ENCODE data around the gene FAM124B.

Gene FAM124B

GRCh38 chr2:224381521-224382279 is 20.2 kb downstream of the FAM124B start:
- DNase-seq (ENCODE audit: low read depth), result no peak

- DNase-seq (ENCODE audit: low read depth), result no peak
These were observed 21.9 kb downstream of the FAM124B start for GRCh38 chr2:224379986-224380385.

DNA sequence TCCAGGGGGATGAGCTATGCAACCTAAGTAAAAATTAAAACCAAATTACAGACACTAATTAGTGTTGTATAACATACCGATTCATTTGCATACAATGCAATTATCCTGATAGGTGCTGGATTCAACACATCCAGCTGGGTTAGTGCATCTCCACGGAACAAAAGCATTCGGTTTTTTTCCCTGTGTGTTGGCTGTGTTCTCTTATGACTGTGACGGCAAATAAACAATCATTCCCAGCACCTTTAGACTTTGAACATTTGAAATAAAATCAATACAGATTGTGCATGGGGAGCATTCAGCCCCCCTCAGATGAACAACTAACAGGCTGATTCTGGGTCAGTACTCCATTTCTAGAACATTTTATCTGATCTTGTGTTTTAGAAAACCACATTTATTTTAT is 22.7 kb downstream of the FAM124B start:
- DNase-seq (ENCODE audit: low read depth), result no peak

DNA sequence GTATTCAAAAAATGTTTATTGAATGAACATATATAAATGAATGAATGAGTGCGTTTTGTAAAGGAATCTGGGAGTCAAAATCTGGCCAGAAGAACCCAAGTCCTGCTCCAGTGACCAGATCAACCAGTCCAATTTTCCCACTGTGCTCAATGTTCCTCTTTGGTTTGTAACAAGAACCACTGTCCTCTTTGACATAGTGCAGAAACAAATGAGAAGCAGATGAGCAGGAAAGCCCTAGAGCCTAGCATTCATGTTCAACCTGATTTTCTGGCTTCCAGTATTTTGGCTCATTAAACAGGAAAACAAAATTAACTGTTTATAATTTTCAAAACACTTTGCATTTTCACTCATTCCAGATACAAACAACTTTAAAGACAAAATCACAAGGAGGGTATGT is 23.2 kb downstream of the FAM124B start:
- DNase-seq (ENCODE audit: low read depth), result no peak

DNA sequence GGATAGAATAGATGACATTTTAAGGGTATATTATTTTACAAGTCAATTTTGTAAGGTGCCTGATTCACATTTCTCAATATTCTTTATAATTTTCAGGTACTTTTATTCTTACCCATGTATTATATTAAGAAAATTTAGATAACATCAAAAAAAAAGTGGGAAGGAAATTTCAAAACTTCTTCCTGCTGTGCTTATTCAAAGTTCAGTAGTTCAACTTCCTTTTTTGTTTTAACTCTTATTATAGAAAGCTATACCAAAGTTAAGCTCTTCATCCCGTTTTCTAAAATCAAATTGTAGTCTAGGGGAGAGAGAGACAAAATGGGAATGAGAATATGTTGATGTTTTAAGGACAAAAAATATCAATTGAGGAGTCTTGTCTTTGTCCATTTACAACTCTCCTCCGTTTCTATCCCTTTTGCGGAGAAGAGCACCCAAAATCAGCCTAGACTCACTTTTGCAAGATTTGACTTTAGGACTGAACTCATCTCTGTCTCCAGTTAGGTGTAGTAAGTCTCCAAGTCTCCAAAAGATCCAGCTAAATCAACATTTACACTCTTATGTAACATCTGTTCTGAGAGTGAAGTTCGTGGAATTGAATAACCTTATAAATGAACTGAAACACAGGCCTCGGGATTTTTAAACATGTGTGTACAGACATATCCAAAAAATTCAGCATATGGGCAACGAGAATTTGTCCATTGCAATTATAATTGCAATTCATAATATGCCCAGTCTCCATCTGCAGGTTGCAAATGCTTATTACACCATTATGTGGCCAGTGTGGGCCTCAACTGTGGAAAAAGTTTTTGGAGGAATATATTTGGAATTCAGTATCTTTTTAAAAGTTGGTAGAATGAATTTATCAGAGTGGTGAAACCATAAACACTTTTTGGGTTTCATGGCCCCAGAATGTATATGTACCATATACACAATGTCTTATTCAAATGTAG is 23.9 kb downstream of the FAM124B start:
- DNase-seq (ENCODE audit: low read depth), result no peak

DNA sequence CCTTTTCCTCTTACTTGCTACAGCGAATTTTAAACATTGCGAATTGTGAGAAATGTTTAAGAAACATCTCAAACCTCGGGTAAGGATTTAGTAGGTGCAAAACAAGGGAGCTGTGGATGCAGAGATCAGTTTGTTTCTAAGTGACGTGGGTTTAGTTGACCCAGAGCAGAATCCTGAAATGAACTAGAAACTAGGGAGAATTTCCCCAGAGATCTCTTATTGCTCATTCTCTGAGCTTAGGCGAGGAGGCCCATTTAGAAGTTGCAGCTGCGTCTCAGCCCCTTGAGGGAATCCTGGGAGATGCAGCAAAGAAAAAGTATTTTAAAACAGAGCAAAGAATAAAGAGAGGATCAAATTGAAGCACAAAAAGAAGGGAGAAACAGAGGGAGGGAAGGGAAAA is 29.3 kb downstream of the FAM124B start:
- no peak for DNase-seq (ENCODE audit: low read depth)

GRCh38 chr2:224369028-224369632 is 32.8 kb downstream of the FAM124B start:
- DNase-seq (ENCODE audit: low read depth), result peak; percentile 18

- DNase-seq (ENCODE audit: low read depth), result no peak
These were observed 35.6 kb downstream of the FAM124B start for GRCh38 chr2:224366267-224366844.

DNA sequence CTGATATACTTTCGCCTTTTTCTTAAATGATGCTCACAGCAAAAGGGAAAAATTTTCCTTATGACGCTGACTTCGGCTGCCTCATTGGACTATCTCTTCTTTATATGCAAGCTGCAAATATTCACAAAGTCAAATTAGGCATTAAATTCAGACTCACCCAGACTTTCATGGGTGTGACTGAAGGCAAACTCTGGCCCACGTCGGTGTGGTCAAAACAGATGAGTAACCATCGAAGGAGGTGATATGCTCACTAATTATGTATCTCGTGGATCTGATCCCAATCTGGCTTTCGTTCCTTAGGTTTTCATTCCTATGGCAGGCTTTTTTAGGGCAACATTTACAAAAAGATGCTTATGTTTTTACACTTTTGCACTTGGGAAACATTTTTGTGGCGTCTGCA is 36.6 kb downstream of the FAM124B start:
- DNase-seq (ENCODE audit: low read depth), result no peak

DNA sequence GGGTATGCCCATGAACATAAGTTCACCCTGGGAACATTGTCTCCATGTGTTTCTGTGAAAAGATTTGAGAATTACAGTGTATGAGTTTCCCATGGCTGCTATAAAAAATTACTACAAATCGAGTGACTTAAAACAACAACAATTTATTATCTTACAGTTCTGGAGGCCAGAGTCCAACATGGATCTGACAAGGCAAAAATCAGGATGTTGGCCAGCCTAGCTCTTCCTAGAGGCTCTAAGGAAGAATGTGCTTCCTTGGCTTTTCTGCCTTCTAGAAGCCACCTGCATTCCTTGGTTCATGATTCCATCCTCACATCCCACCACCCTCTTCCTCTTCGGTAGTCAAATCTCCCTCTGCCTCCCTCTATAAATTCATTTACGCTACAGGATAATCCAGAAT is 38.6 kb downstream of the FAM124B start:
- no peak for DNase-seq (ENCODE audit: low read depth)

- no peak for DNase-seq (ENCODE audit: low read depth)
These were observed 39.8 kb downstream of the FAM124B start for GRCh38 chr2:224362094-224362493.

DNA sequence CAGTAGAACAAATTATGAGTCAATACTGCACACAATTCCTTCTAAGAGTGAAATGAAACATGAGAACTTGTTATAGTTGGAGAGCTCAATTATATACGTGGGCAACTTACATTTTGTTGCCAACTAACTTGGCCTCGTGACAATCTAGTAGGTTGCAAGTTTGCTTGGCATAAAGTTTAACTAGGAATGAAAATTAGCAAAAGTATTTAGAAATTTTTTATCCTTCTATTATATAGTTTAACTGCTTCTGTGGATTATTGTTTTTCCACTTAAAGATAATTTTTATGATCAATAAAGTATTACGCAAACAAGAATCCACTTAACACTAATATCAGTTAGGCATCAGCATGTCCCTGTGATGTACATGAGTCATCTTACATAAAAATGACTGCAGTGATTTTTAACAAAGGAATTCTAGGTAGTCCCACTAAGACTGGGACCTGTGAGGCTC is 41.1 kb downstream of the FAM124B start:
- no peak for DNase-seq (ENCODE audit: low read depth)

GRCh38 chr2:224359569-224359968 is 42.3 kb downstream of the FAM124B start:
- DNase-seq (ENCODE audit: low read depth), result no peak

- DNase-seq (ENCODE audit: low read depth), result peak; percentile 34
These were observed 44.6 kb downstream of the FAM124B start for GRCh38 chr2:224357098-224357901.

DNA sequence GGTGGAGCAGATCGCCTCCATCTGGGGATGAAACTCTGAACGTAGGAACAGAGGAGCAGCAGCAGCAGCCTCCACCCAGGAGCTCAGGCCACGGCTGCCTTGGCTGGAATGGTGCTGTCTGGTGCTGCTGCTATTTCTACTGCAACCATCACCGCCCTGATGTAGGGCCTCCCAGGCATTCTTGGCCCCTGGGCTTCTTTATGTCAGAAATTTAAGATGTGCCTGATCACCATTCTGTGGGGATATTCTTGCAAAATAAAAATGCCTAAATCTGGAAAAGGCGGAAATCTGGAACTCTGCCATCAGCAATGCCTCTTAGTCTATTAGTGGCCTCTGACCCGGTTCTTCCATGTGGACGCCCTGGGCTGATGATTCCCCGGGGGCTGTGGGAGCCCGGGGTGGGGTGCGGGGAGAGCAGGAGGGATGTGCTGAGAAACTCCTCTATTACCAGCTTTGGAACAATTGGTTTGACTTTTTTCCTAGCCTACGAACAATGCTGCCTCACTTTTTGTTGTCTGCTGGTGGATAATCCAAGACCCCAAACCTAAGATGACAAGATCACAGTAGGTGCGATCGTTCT is 47.2 kb downstream of the FAM124B start:
- DNase-seq (ENCODE audit: low read depth), result no peak

- DNase-seq (ENCODE audit: low read depth), result no peak
These were observed 51.2 kb downstream of the FAM124B start for GRCh38 chr2:224350703-224351102.

DNA sequence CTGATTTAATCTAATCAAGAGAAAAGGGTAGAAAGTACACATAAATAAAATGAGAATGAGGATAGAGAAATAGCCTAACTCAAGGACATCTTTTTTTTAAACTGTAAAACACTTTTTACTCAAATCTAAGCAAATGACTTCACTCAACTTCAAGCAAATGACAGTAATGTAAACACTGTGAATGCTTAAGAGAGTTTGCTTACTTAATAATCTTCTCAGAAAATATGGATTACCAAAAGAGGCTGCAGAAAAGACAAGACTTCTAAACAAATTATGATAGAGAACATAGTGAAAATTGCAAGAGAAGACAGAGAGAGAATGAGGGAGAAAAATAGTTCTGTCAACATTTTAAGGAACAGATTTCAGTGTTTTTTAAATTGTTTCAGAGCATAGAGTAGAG is 52.5 kb downstream of the FAM124B start:
- no peak for DNase-seq (ENCODE audit: low read depth)

DNA sequence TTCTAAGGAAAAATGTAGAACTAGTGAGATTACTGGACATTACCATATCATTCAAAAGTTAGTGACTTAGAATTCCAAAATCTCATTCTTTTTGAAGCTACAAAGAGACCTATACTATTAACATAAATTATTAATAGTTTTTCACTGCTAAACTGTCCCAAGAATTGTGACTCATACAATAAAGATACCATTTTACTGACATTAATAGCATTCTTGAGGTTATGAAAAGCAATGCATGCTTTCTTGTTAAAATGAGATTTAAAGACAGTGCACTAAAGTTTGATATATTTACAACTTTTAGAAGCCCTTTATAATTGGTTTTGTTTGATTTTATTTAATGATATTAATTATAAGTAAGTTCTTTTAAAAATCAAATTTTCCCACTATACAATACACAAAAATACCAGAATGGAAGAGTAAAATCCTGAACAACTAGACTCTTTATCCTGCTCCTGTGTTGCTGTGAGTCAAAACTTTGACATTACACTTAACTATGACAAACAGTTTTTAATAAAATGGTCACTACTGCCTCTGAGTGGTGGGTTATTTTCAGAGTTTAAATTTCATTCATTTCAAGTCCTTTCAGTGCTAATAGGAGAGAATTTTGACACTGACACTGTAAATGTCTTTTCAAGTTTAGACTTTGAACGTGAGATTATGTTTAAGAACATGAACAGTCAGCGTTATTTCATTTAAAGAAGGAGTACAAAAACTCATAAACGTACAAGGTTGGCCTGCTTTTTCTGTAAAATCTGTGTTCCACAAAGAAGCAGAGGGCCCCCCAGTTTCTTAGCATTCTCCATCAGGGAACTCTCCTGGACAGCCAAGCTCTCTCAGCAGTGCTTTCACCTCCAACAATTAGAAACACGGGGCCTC is 54.5 kb downstream of the FAM124B start:
- no peak for DNase-seq (ENCODE audit: low read depth)

GRCh38 chr2:224345492-224345891 is 56.4 kb downstream of the FAM124B start:
- no peak for DNase-seq (ENCODE audit: low read depth)

- no peak for DNase-seq (ENCODE audit: low read depth)
These were observed 58.7 kb downstream of the FAM124B start for GRCh38 chr2:224343226-224343625.

Data from GM04504 (cell line).